GM18519 (cell line): Measurements from ENCODE around the gene AGBL4.

Experiments used
- ATAC-seq: cut with Tn5 transposase; IDR thresholded peaks from one replicate; pipeline ENCODE4 v1.9.1; 2021; ENCODE audit warnings: mild to moderate bottlenecking, moderate library complexity; ENCODE audit not compliant: unreplicated experiment, low FRiP score

Gene AGBL4

DNA sequence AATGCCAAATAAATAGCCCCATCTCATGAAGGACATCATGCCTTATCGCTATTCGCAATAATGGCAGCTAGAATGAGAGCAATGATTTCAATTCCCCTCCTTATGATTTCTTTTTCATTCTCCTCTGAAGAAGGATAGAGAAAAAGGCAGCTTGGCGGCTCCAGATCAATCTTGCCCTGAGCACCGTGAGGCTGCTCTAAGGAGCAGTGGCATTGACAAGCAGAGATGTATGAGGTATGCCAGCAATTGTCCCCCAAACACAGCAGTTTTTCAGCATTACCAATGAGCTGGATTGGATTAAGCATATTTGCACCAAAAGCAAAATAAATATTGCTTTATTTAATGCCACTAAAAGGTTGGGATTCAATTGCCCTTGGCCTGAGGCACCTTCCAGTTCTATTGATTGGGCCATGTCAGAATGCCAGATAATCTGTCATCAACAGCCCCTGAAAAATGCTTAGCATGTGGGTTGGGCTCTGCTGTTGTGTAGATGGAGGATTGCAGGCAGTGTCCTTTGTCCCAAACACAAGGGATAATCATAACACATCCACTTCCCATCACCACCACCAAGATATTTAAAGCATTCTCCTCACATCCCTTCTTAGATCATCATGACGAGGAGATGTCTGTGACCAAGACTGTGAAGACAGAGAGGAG, 1382.8 kb downstream of the AGBL4 start:
- ATAC-seq: no peak

DNA sequence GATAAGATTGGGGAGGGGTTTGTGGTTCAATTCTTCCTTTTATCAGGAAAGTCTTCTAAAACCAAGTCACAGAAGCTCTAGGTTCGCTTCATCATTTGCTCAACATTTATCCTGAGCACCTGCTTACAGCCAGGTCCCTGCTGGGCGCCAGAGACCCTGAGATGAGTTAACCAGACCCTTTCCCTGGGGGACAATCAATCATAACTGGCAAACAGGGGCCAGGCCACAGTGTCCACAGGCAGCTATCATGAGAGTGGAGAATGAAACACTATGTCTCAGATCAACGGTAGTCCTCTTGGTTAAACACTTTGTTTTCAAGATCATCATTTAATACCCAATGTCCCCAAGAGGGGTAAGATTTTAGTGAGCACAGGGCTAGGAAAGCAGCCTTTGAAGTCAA, 1393.9 kb downstream of the AGBL4 start:
- no peak for ATAC-seq

DNA sequence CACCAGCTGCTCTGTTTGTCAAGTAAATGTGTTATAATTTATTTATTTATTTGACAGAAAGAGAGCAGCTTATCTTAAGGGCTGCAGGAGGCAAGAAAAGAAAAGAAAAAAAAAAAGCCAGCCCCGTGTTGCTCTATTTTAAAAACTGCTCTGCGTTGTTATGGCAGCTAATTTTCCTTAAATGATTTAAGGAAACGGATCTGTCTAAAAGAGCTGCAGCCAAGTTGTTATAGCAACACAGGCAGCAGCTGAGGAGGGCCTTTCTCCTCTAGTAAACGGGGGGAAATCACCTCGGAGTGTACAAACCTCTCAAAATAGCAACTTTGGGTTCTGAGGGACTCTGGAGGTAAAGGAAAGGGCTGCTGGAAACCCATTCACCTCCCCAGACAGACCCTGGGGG, 1396.3 kb downstream of the AGBL4 start:
- no peak for ATAC-seq

DNA sequence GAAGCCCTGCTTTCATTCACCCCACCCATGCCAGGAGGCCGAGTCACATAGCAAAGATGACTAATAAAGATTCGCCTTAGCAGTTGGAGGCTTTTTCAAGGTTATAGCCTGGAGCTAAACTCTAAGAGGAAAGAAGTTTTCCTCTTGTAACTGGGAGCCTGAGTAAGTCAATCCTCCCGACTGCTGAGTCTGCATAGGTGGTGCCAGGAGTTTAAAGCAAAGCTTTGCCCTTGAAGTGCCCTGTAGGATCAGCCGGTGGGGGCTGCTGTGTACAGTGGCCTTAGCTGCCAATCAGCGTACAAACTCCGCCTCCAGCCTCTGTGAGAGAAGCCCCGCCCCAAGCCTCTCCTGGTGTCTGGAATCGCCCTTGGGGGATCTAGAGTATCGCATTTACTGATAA, 1404.2 kb downstream of the AGBL4 start:
- no peak for ATAC-seq

DNA sequence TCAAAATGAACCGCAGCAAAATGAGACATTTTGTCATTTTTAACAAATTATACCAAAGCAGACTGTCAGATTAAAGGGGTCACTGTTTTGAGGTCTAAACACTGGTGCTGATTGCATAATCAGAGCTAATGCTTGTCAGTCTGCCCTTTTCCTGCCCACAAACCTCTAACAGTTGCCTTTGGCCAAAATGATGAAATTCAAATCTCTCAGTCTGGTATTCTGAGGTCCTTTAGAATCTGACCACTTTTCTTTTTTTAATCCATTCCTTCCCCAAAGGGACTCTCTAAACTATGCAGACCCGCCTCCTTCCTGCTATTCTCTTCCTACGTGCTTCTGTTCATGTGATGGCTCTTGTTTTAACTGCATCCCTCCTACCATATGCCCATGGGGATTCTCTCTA, 1406.5 kb downstream of the AGBL4 start:
- ATAC-seq: no peak

DNA sequence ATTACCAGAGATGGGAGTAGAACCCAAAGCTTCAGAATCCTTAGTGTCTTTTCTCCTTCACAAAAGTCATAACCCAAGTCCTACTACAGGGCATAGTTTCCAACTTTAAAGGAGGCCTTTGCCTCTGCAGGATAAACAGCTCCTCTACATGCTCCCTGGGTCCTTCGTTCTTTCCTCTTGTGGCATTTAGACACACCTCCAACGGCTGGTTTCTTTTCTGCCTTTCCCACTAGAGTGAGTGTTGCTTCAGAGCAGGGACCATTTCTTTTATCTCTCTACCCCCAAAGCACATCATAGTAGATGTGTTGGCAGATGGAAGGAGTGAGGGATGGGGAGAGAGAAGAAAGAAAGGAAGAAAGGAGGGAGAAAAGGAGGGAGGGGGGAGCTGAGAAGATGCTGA, 1407.0 kb downstream of the AGBL4 start:
- ATAC-seq: no peak

DNA sequence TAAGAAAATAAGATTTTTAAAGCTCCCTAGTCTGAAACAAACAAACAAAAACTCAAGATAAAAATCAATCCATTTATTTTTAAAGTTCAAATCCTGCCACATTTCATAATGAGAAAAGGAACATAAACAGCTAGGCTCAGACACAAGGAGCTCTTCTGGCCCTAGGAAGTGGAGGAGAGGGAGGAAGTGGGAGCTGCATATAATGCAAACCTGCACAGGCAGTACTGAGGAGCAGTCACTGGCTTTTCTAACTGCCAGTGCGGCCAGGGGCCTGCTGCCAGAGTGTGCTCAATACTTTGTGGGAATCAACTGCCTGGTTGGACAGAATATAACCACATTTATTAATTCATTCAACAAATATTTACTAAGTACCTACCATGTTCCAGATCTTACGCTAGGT, 1411.9 kb downstream of the AGBL4 start:
- no peak for ATAC-seq

DNA sequence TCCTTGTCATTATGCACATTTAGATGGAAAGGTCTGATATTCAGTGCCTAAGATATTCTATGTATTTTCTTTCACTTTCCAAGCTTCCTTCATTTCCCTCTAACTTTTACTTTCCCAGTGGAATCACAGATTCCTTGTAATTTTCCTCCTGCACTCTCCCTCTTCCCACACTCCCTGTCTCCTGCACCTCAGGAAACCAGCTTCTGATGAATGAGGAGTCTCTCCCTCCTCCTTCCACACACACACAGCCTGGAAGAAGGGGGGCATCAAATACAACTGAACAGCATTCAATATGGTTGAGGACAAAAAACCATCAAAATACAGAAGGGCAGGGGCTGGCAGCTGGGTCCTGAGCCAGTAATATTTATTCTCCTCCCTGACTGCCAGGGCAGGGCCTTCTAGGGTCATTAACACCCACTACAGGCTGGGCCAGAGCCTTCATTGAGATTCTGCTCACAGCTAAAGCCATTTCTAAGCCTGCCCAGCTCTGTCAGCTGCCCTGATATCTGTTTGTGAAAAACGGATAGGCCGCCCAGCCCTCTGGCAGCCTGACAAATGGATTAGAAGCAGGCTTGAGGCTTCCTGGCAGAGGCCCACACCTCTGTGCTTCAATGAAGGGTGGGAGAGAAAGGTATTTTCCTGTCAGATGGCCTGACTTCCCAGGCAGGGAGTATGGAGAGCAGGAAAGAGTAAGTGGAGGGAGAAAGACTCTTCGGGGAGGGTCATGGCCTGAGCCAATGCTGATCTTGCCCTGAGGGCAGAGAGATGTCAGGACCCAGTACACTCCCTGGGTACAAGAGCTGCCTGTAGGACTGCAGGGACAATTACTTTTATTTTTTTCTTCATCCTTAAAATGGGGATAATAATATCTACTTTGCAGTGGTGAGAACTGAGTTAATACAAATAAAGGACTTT, 1412.9 kb downstream of the AGBL4 start:
- ATAC-seq: no peak

DNA sequence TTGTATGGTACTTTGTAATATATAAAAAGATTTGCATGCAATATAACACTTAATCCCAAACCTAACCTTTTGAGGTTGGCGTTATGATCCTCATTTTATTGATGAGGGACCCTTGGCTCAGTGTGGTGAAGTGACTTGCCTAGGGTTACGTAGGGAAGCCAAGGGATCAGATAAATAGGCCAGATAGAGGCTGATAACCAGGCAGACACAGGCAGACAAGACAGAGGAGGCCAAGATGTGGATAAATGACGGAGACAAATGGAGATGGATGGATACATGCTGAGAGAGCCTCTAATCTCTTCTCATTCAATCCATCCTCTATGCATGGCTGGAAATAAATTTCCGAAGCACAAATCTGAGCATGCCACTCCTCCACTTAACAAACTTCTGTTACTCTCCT, 1414.9 kb downstream of the AGBL4 start:
- no peak for ATAC-seq

DNA sequence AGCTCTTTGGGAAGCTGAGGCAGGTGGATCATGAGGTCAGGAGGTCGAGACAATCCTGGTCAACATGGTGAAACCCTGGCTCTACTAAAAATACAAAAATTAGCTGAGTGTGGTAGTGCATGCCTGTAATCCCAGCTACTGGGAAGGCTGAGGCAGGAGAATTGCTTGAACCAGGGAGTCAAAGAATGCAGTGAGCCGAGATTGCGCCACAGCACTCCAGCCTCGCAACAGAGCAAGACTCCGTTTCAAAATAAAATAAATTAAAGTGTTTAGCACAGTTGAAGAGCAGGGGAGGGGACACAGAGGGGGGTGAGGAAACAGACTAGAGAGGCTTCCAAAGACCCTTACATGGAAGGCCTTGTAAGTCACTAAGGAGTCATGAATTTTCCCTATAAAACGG, 1420.5 kb downstream of the AGBL4 start:
- ATAC-seq: no peak

DNA sequence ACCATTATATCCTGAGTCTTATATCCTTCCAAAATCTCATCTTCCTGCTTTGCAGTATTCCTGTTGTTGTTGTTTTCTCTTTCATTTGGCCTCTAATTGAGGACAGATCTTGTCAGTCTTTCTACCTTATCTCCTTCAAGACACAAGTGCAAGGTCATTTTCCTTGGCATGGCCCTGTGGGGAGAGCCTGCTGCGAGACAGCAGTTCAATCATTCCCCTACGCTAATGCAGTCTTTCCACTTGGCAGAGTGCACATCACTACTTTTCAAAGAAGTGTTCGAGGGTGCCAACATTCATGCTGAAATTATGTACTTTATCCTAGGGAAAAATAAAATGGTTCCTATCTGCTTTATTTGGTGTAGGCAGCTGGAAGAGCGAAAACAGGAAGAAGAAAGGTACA, 1421.4 kb downstream of the AGBL4 start:
- no peak for ATAC-seq

DNA sequence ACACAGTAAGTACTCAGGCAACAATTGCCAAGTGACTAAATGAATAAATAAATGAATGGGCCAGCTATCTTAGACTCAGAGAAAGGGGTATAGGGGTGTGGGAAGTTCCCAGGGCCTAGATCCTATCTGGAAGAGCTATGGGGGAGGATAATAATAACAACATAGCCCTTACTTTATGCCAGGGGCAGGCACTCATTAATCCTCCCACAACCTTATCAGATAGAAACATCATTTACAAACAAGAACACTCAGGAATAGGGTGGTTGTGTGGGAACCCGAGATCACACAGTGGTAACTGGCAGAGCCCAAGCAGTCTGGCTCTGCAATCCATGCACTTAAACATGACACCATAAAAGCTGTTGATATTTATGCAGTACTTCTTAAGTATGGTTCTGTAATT, 1423.6 kb downstream of the AGBL4 start:
- no peak for ATAC-seq

DNA sequence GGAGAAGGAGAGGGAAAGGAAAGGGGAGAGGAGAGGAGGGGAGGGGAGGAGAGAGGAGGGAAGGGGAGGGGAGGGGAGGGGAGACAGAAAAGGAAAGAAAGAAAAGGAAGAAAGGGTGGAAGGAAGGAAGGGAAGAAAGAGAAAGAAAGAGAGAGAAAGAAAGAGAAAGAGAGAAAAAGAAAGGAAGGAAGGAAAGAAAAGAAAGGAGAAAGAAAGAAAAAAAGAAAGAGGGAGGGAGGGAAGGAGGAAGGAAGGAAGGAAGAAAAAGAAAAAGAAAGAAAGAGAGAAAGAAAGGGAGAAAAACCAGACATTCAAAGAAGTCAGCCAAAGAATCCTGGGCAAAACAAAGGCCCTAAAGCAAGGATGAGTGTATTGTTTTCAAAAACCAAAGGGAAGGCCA, 1426.1 kb downstream of the AGBL4 start:
- ATAC-seq: no peak

DNA sequence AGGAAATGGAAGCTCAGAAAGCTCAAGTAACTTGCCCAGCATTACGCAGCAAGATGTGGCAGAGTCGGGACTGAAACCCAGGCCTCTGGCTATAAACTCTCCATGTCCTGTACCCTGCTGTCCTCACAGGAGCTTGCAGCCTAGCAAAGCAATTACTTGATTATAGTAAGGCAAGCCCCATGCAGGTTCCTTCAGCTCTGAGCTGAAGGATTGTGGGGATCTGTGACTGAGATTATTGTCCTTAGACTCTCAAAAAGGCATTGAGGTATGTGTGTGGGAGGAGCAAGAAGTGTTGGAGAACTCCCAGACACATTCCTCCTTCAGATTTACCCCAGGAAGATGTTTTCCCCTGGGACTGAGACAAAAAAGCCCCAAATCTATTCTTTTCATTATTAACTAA, 1427.7 kb downstream of the AGBL4 start:
- no peak for ATAC-seq

DNA sequence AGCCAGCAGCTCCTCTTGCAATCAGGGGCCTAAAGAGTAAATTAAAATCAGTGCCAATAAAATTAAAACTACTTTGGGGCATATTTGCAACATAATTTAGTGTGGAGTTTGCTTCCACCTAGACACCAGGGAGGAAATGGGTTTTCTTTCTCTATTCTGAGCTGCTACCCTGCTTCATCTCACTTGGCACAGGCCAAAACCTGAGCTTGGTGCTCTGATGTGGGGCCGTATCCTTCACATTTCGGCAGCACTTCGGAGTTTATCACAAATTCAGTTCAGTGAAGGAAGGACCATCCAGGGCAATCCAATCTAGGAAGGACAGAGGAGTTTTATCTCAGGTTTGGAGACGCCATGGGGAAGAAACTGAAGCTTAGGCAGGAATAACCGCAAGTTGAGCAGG, 1428.1 kb downstream of the AGBL4 start:
- ATAC-seq: no peak

DNA sequence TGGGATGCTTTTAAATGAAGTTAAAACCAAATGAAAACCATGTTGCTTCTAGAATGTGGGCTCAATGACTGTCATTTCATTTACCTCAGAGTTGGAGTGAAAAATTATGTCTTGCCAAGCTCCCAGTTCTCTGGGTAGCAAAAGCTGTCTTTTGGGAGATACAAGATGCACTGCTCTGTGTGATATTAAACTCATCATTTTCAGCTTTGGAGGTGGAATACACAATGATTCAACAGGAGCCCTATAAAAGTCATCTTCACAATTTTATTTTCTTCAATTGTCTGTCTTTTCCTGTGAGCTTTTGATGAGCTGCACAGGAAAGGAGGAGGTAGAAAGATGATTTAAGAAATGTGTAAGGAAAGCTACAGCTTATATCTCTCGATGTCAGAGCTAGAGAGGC, 1431.4 kb downstream of the AGBL4 start:
- ATAC-seq: no peak

DNA sequence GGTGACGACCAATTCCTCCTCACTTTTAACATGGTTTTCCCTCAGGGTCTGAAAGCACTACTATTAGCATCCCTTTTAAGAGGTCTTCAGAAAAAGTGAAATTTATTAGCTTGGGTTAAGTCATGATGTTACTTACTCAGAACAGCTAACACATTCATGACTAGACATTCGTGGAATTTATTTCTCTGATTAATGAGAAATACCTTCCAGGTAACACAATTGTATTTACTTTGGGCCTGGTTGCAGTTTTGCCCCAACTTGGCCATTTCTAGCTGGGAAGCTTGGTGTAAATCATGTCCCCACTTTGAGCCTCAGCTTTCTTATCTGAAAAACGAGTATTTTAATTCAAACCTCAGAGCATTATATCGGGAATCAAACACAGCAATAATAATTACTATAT, 1432.6 kb downstream of the AGBL4 start:
- ATAC-seq: no peak

DNA sequence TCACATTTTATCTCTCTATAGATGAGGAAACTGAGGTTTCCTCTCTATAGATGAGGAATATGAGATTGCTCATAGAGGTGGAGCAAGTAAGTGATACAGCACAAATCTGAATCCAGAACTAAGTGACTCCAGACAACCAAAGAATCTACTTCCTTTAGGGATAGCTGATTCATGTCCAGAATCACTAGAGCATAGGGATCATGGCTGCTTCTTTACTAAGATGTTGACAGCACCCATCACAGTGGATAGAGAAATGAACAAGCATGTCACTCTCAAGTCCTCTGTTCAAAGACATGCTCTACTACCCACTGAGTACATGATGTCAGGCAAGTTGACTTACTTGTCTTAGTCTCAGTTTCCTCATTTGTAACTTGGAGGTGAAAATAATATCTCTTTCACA, 1435.7 kb downstream of the AGBL4 start:
- no peak for ATAC-seq

DNA sequence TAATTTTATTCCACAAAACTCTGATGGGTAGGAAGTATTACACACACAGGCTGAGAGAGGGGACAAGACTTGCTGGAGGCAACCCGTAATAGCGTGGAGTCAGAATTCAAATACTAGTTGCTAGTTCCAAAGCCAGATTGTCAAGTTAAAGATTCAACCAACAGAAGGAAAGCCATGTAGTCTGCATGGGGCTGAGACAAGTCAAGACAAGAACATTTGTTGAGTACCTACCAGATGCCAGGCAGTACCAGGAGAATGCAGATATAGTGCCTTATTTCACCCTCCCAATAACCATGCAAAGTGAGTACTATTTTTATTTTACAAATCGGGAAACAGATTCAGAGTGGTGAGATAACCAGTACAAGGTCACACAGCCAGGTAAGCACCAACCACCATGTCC, 1441.3 kb downstream of the AGBL4 start:
- ATAC-seq: no peak

DNA sequence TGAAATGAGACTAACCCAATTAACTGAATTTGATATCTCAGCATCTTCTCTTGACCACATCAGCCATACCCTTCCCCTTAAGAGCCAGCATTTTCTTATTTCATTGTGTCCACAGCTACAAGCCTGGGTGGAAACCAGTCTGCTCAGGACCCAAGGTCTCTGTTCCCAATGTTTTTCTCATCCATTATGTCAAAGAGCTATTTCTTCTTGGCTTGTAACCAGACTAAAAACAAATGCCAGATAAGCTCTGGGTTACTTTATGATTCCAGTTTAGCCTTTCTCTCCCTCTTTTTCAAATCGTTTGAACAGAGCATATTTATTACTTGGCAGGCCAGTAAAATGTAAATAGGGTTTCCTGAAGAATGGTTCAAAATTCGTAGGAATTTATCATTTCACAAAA, 1442.5 kb downstream of the AGBL4 start:
- ATAC-seq: no peak

DNA sequence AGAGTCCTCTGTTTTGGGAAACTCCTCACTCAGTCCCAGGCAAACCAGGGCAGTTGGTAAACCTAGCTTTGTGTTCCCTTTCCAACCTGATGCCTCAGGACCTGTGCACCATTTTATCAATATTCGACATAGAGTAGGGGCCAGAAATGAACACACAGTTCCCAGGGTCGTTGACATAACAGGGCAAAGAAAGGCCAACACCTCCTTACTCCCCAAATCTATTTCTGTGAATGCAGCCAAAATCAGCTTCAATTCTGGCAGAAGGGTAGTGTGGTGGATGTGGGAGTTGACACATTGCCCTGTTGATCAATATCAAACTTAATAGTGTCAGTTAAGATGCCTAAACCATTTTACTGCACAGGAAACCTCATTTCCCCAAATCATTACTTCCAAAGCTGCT, 1447.2 kb downstream of the AGBL4 start:
- no peak for ATAC-seq

DNA sequence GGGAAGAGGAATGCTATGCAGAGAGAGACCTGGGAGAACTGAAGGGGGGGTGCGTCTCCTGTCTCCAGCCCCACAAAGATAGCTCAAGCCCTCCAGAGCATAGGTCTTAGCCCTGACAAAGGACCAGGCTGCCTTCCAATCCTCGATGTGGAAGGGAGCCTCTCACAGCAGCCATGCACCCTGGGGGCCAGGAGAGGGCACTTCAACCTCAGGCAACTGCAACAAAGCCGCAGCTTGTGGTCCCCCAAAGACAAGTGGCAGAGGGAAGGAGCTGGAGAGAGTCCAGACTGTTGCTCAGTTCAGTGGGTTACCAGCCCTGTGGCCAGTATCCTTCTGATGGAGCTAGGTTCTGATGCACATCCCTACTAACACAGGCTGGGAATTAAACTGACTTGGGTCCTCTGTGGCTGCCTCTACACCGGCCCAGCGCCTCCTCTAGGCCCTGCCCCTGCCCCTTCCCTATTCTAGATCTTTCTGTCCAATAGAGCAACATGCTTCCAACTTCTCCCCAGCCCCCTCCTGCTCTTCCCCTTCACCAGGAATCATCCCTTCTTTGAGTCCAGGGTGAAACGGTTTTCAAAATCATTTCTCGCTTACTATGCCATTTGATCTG, 1451.0 kb downstream of the AGBL4 start:
- ATAC-seq: peak; percentile 69
